ENCODE measurements around the gene PPP1R8. TPM values are rescaled to one million over a fixed set of nuclear protein-coding genes. Genes with fewer than 3 reads are reported as not detected.

PPP1R8 gene
- total and polyA plus RNA-seq, 2 experiments from 2014 or later, result 13.2 to 47.1 TPM

DNA sequence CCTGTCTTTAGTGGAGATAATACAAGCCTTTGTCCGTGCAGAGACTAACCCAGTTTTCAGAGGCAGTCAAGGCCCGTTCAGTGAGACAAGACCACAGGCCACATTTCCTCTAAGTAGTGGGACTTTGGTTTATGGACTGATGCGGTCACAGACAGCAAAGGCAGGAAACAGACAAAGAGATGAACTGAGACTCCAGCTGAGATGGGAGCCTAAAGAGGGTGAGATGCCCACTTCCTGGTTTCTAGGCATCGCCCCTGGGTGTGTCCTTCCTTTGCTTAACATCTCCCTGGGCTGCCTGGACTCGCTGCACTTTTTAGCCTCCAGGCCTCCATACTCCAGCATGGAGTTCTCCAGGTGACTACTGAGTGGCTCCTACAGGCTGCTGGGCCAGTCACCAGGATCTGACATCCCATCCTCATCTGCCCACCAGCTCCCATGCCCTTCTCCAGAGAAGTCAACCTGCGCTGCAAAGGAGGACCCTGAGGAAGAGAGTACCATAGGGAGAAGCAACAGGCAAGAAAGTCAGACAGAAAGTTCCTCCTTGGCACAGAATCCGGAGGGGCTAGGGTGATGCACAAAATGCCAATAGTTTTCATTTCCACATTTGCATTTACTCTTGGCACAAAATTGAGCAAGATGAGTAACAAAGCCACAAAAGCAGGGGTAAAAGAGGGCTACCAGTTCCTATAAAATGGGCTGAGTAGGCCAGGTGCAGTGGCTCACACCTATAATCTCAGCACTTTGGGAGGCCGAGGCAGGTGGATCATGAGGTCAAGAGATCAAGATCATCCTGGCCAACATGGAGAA lies 56.8 kb downstream of the PPP1R8 start:
- H3K4me3 ChIP-seq, result no peak overlapping the region
- no peaks in the 10 kb centered on the region for H3K27me3 ChIP-seq
- no peak overlapping the region for H3K27ac ChIP-seq
- no peak for DNase-seq (ENCODE audit: low read depth in 1 of 2, low spot score in 1 of 2)
- H3K4me1 ChIP-seq (ENCODE audit: low read depth), result no peaks in the 10 kb centered on the region
- TF ChIP-seq, protein P1, sequence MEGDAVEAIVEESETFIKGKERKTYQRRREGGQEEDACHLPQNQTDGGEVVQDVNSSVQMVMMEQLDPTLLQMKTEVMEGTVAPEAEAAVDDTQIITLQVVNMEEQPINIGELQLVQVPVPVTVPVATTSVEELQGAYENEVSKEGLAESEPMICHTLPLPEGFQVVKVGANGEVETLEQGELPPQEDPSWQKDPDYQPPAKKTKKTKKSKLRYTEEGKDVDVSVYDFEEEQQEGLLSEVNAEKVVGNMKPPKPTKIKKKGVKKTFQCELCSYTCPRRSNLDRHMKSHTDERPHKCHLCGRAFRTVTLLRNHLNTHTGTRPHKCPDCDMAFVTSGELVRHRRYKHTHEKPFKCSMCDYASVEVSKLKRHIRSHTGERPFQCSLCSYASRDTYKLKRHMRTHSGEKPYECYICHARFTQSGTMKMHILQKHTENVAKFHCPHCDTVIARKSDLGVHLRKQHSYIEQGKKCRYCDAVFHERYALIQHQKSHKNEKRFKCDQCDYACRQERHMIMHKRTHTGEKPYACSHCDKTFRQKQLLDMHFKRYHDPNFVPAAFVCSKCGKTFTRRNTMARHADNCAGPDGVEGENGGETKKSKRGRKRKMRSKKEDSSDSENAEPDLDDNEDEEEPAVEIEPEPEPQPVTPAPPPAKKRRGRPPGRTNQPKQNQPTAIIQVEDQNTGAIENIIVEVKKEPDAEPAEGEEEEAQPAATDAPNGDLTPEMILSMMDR (IDR thresholded peaks at IDR 0.05; ENCODE audit: low read depth, low read length), result no peak
- H3K36me3 ChIP-seq, result peaks cover 11% of the 10 kb centered on the region
- no peaks in the 10 kb centered on the region for H3K9me3 ChIP-seq (ENCODE audit: low read depth)

DNA sequence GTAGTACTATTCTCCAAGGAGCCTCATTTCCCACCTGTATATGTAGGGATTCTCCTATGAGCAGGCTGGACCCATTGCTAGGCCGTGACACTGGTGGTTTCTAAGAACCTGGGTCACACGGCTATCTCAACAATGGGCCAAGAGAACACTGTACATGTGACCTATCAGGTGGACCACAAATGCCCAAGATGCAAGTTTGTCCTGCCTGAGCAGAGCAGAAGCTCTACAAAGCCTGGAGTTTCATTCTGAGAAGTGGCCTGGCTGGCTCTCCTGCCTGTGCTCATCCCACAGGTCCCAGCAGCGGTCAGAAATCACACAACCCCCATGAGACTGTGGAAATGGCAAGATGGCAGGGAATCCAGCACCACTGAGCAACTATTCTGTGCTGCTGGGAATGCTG lies 58.9 kb downstream of the PPP1R8 start:
- Histone ChIP-seq H3K9me3 (ENCODE audit: low read depth) (no peaks in the 10 kb centered on the region), H3K27ac (no peak overlapping the region), H3K27me3 (no peaks in the 10 kb centered on the region), H3K4me1 (ENCODE audit: low read depth) (no peaks in the 10 kb centered on the region), H3K4me3 (no peak overlapping the region), H3K36me3 (peaks cover 31% of the 10 kb centered on the region)
- TF ChIP-seq, protein P1 (IDR thresholded peaks at IDR 0.05; ENCODE audit: low read depth, low read length), result no peak
- no peak for DNase-seq (ENCODE audit: low read depth in 1 of 2, low spot score in 1 of 2)

DNA sequence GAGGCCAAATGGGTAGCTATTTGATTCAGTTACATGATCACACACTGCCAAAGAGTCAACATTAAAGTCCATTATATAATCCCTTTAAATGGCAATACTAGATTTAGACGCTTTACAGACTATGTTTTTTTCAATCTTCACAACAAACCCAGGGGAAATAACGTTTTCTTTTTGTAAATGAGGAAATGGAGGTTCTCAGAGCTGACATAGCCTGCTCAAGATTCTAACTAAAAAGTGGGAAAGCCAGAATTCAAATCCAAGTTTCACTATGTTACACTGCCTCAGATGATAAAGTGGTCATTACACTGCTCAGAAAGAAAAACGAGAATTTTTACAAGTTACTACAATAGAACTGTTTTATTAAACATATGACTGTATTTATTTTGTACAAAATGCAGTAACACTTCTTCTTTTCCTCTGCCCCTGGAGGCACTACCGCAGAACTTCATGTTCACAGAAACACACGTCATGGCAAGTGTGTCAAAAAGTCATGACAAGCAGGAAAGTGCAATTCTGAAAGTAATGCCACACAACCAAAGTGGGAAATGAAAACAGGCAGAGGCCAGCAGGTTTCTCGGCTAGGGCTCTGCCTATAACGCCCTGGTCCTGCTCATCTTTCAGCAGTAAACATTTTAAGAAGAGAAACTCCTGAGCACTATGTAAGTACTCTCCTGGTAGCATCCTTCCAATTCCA lies 60.8 kb downstream of the PPP1R8 start:
- TF ChIP-seq, protein P1 (IDR thresholded peaks at IDR 0.05; ENCODE audit: low read depth, low read length), result no peak
- Histone ChIP-seq H3K36me3 (peaks cover 44% of the 10 kb centered on the region), H3K9me3 (ENCODE audit: low read depth) (no peaks in the 10 kb centered on the region), H3K27ac (no peak overlapping the region), H3K27me3 (no peaks in the 10 kb centered on the region), H3K4me1 (ENCODE audit: low read depth) (no peaks in the 10 kb centered on the region), H3K4me3 (no peak overlapping the region)
- no peak for DNase-seq (ENCODE audit: low read depth in 1 of 2, low spot score in 1 of 2)

DNA sequence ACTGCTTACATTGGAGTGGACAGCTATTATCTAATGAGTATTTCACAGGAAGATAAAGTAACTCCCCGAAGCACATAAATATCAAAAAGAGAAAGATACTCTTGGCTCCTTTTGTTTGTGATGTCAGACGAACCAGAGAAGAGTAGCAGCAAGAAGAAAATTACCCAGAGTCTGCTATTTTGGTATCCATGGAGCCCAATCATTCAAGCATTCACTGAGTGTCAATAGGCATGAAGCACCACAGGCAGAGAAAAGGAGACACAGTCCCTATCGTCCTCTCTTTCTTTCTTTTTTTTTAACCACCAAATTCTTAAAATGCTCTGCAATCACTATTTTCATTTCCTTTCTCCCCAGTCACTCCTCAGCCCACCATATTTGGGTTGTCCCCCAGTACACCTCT lies 63.9 kb downstream of the PPP1R8 start:
- Histone ChIP-seq H3K36me3 (peaks cover 56% of the 10 kb centered on the region), H3K9me3 (ENCODE audit: low read depth) (no peaks in the 10 kb centered on the region), H3K4me3 (no peak overlapping the region), H3K27me3 (no peaks in the 10 kb centered on the region), H3K4me1 (ENCODE audit: low read depth) (no peaks in the 10 kb centered on the region), H3K27ac (no peak overlapping the region)
- DNase-seq (ENCODE audit: low read depth in 1 of 2, low spot score in 1 of 2), result no peak
- TF ChIP-seq, protein P1 (IDR thresholded peaks at IDR 0.05; ENCODE audit: low read depth, low read length), result no peak

Other genes with a start within 250 kb of the PPP1R8 start
- 31.0 and 58.1 TPM in 2 replicates for gene AHDC1, start 226.6 kb upstream of the PPP1R8 start, total RNA-seq
- gene AHDC1, start 226.6 kb upstream of the PPP1R8 start, polyA plus RNA-seq, result 16.3 and 21.1 TPM in 2 replicates
- gene FGR, start 195.6 kb upstream of the PPP1R8 start, total RNA-seq, result not detected in 2 replicates
- 0.14 and 0.18 TPM in 2 replicates for gene FGR, start 195.6 kb upstream of the PPP1R8 start, polyA plus RNA-seq
- 30.4 and 36.5 TPM in 2 replicates for gene IFI6, start 158.6 kb upstream of the PPP1R8 start, total RNA-seq
- gene IFI6, start 158.6 kb upstream of the PPP1R8 start, polyA plus RNA-seq, result 35.2 and 56.2 TPM in 2 replicates
- 12.6 and 13.4 TPM in 2 replicates for gene FAM76A, start 104.8 kb upstream of the PPP1R8 start, total RNA-seq
- 3.5 and 6.7 TPM in 2 replicates for gene FAM76A, start 104.8 kb upstream of the PPP1R8 start, polyA plus RNA-seq
- gene STX12, start 57.6 kb upstream of the PPP1R8 start, total RNA-seq, result 17.8 and 36.5 TPM in 2 replicates
- 18.5 and 22.3 TPM in 2 replicates for gene STX12, start 57.6 kb upstream of the PPP1R8 start, polyA plus RNA-seq
- 0.92 and 3.1 TPM in 2 replicates for gene THEMIS2, start 41.8 kb downstream of the PPP1R8 start, total RNA-seq
- 0.62 and 1.7 TPM in 2 replicates for gene THEMIS2, start 41.8 kb downstream of the PPP1R8 start, polyA plus RNA-seq
- gene RPA2, start 83.8 kb downstream of the PPP1R8 start, total RNA-seq, result 36.2 and 59.5 TPM in 2 replicates
- 64.6 and 110 TPM in 2 replicates for gene RPA2, start 83.8 kb downstream of the PPP1R8 start, polyA plus RNA-seq
- gene SMPDL3B, start 104.2 kb downstream of the PPP1R8 start, total RNA-seq, result 6.0 and 8.9 TPM in 2 replicates
- 6.8 and 11.4 TPM in 2 replicates for gene SMPDL3B, start 104.2 kb downstream of the PPP1R8 start, polyA plus RNA-seq
- 15.6 and 17.5 TPM in 2 replicates for gene XKR8, start 129.2 kb downstream of the PPP1R8 start, total RNA-seq
- gene XKR8, start 129.2 kb downstream of the PPP1R8 start, polyA plus RNA-seq, result 13.7 and 27.4 TPM in 2 replicates

Measured in cardiac muscle cell (in vitro differentiated cells and primary cell).